Measurements from ENCODE around the gene TEAD2. TPM values are rescaled to one million over a fixed set of nuclear protein-coding genes. Genes with fewer than 3 reads are reported as not detected.

The TEAD2 gene
- total RNA-seq, 1 experiment from 2014 or later = 106 TPM

GRCh38 chr19:49393881-49394280 is 31.7 kb upstream of the TEAD2 start:
- Mint-ChIP-seq H3K4me3 (no peak overlapping the region), H3K4me1 (peaks cover 31% of the 10 kb centered on the region), H3K36me3 (no peaks in the 10 kb centered on the region), H3K27me3 (ENCODE audit: low read depth) (no peaks in the 10 kb centered on the region; the same call in 1 of the 2 replicates), H3K9me3 (no peaks in the 10 kb centered on the region), H3K27ac (no peak overlapping the region)
- ChIA-PET CTCF (interaction anchor here (0.8 to 1.8 kb wide), 7 partner anchors 9 to 82 kb away, joined by 3 to 14 read pairs (median 4); partner anchors contain the start of gene TEAD2), POLR2A (interaction anchor here (1.4 kb wide), 1 partner anchor 10 kb away, joined by 5 read pairs; no protein-coding TSS in a partner anchor)
- no peak for TF ChIP-seq ZNF396 (CRISPR knock-in tag; IDR thresholded peaks at IDR 0.05; ENCODE audit: borderline replicate concordance)
- TF ChIP-seq CREB1 (CRISPR knock-in tag; IDR thresholded peaks at IDR 0.05) = no peak
- TF ChIP-seq ZNF263 (CRISPR knock-in tag; IDR thresholded peaks at IDR 0.05; ENCODE audit: low read depth) = no peak
- TF ChIP-seq ZNF121 (CRISPR knock-in tag; IDR thresholded peaks at IDR 0.05) = no peak
- TF ChIP-seq FOXP1 (CRISPR knock-in tag; IDR thresholded peaks at IDR 0.05; ENCODE audit: borderline replicate concordance) = no peak
- no peak for TF ChIP-seq GTF2I (CRISPR knock-in tag; conservative IDR thresholded peaks at IDR 0.05)
- TF ChIP-seq ZNF532 (CRISPR knock-in tag; IDR thresholded peaks at IDR 0.05; ENCODE audit: borderline replicate concordance) = no peak
- no peak for TF ChIP-seq ZNF281 (CRISPR knock-in tag; IDR thresholded peaks at IDR 0.05)
- no peak for TF ChIP-seq ZBTB43 (CRISPR knock-in tag; IDR thresholded peaks at IDR 0.05)
- TF ChIP-seq NFATC4 (CRISPR knock-in tag; IDR thresholded peaks at IDR 0.05) = no peak
- TF ChIP-seq OVOL2 (CRISPR knock-in tag; IDR thresholded peaks at IDR 0.05; ENCODE audit: borderline replicate concordance) = no peak
- TF ChIP-seq ETV6 (CRISPR knock-in tag; IDR thresholded peaks at IDR 0.05) = no peak
- no peak for TF ChIP-seq CDX4 (CRISPR knock-in tag; IDR thresholded peaks at IDR 0.05; ENCODE audit: borderline replicate concordance)
- no peak for TF ChIP-seq ZNF416 (CRISPR knock-in tag; IDR thresholded peaks at IDR 0.05)
- TF ChIP-seq ZMAT4 (CRISPR knock-in tag; IDR thresholded peaks at IDR 0.05) = no peak
- ATAC-seq (no peak), DNase-seq (ENCODE audit: low spot score) (no peak)

Measured in WTC11 (cell line).